ENCODE results near the gene C1orf74.

Gene C1orf74

DNA sequence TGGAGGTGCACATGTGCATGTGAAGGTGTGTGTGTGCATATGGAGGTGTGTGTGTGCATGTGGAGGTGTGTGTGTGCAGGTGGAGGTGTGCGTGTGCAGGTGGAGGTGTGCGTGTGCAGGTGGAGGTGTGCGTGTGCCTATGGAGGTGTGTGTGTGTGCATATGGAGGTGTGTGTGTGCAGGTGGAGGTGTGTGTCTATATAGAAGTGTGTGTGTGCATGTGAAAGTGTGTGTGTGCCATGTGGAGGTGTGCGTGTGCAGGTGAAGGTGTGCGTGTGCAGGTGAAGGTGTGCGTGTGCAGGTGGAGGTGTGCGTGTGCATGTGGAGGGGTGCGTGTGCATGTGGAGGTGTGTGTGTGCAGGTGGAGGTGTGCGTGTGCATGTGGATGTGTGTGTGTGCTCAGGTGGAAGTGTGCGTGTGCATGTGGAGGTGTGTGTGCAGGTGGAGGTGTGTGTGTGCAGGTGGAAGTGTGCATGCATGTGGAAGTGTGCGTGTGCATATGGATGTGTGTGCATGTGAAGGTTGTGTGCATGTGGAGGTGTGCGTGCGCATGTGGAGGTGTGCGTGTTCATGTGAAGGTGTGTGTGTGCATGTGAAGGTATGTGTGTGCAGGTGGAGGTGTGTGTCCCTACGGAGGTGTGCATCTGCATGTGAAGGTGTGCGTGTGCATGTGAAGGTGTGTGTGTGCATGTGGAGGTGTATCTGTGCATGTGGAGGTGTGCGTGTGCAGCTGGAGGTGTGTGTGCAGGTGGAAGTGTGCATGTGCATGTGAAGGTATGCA, 13.5 kb downstream of the C1orf74 start:
- no peak for DNase-seq (ENCODE audit: low read depth)

DNA sequence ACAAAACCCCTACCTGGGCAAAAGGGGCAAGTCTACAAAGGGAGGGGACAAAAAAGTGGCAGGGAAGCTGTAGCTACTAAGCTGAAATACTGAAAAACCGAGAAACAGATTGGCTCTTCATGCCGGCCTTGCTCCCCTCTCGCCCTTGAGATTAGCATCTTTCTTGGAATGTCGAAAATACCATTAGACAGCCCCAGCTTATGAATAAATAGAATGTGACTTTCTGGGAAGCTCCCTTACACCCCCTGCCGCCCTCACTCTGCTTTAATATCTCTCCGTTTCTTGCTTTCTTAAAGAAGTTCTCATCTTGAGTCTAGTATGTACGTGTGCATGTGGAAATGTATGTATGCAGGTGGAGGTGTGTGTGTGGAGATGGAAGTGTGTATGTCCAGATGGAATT, 14.4 kb downstream of the C1orf74 start:
- DNase-seq (ENCODE audit: low read depth), result no peak

DNA sequence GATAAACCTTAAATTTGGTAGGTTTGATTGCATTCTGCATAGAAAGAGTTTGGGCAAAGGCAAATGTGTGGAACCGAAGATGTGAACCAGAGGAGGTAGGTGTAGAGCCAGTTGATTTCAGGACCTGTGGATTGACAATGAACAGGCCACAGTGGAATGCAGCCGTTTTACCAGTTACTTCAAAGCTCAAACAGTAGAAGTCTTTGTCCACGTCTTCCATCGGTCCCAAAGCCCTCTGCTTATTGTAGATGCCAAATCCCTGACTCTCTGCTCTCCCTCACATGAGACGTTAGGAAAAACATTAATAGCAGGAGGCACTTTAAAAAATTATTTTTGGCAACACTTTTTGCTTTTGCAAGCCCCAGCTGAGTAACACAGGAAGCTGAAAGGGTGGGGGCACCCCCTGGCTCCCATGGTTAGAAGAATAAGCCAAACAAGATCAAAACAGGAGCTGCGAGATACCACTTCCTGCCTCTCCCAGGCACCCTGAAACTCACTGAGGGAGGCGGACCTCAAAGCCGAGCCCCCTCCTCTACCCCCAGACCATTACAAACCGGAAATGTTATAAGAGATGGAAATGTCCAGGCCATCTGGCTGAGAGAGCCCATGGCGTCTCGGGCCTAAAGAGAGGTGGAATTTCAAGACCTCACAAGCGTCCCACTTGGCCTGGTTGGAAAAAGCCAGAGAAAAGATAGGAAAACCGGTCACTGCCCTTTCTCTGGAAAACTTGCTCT, 15.0 kb downstream of the C1orf74 start:
- peak; percentile 65 for DNase-seq (ENCODE audit: low read depth)

DNA sequence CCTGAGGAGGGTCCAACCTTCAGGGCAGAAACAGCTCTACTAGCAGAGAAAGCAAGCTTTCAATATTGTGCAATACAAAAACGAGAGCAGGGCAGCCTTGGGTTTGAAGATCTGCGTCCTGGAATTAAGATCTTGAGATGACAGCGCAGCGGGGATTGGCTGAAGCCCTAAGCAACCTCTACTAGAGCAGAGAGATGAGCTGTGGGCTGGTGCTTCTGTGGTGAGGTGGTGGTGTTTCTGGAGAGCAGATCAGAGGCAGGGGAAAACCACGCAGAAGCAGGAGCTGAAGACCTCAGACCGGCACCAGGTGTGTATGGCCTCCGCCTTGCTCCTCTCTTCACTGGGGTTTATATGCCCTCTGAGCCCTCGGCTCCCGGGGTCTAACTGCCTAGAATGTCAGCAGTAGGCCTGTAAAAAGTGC, 16.0 kb downstream of the C1orf74 start:
- DNase-seq (ENCODE audit: low read depth), result peak; percentile 62

DNA sequence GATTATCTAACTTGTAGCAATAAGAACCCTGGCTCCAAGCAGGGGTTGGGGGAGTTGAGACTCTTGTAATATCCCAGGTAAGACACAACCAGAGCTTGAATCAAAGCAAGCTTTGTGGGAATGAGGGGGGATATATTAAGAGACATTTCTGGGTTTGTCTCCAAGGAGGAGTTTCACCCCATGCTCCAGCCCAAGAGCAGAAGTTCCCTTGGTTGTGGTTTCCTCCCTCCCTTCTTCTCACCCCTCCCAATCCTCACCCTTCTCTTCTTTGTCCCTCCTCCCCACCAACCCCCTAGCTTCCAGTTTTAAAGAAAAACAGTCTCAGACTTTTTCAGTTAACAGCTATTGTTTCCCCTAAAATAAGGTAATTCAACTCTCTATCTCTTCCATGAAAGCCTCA, 16.7 kb downstream of the C1orf74 start:
- no peak for DNase-seq (ENCODE audit: low read depth)

DNA sequence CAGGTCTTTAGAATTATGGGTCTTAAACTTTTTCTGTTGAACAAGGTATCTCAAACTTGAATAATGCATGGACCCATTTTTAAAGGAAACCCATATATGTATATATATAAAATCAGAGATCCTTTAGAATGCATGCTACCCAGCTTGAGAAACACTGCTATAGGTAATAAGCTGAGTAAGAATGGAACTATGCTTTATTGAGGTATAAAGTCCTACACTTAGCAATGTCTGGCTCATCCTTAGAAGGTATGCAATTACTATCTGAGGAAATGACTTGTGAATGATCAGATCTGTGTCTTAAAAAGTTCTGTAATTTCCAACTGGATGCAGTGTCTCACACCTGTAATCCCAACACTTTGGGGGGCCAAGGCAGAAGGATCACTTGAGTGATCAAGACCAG, 17.3 kb downstream of the C1orf74 start:
- DNase-seq (ENCODE audit: low read depth), result no peak

DNA sequence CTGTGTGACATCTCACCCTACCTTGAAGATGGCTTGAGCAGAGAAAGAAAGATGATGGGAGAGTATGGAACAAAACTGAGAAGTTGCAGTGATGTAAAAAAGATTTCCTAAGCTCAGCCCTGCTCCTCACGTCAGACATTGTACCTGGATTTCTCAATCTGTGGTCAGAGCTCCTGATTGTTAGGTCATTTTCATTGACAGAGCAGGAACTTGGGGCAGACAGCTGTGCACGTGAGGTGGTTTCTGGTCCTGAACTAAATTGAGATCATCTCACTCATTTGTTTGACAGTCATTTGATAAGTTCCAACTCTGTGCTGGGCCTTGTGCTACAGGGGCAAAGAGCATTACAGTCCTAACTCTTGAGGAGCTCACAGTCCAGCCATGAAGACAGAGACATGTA, 18.3 kb downstream of the C1orf74 start:
- DNase-seq (ENCODE audit: low read depth), result no peak

DNA sequence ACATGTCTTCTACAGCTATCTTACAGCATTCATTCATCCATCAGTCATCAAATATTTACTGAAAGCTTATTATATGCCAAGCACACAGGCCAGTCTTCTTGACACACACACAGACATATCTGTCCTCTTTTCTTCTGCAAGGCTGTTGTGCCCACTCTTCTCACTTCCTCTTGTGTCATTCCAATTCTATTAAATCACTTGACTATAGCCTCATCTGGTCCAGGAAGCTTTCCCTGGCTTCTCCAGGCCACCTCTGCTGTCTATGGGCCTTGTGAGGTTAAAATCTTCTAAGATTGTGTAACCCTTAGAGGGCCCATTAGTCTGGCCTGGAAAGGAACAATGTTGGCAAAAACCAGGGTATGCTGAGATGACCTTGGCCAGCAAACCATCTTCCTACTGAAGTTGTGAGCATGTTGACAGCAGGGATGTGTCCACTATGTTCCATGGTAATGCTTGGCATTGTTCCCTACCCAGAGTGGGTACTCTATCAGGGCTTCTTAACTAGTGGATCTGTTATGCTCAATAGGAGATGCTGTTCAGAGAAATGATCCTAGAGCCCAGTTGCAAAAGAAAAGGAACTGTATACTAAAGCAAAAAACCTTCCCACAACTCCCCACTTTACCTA, 23.2 kb downstream of the C1orf74 start:
- DNase-seq (ENCODE audit: low read depth), result no peak

DNA sequence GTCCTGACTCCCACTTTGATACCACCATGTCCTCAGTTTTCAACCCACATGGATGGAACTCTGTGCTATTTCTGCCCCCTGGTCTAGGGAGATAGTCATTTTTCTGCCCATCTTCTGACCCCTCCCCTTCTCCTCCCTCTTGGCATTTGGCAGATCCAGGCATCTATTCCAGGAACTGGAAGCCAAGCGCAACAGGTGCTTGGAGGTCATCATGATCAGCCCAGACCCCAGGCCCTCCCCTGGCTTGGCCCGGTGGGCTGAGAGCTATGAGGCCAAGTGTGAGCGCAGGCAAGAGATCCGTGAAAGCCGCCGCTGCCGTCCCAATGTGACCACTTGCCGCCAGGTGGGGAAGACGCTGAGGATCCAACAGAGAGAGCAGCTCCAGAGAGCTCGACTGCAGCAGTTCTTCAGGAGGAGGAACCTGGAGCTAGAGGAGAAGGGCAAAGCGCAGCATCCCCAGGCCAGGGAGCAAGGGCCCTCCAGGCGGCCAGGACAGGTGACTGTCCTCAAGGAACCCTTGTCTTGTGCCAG, 24.5 kb downstream of the C1orf74 start:
- no peak for DNase-seq (ENCODE audit: low read depth)

DNA sequence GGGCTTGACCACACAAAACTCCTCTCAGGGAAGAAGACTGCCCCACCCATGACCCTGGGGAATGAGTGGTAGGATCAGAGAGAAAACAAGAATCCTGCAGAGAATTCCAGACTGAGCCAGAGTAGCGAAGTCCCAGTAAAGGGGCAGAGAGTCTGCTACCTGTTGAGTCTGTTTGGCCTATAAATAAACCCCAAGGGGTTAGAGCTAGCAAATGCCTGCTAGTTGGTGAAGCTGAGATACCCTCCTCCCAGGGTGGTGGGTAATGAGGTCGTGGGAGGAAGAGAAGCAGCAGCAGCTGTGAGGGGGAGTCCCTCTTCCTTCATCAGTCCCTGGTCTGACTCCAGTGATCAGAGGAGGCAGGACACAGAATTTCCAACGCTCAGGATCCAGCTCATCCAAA, 26.0 kb downstream of the C1orf74 start:
- no peak for DNase-seq (ENCODE audit: low read depth)

DNA sequence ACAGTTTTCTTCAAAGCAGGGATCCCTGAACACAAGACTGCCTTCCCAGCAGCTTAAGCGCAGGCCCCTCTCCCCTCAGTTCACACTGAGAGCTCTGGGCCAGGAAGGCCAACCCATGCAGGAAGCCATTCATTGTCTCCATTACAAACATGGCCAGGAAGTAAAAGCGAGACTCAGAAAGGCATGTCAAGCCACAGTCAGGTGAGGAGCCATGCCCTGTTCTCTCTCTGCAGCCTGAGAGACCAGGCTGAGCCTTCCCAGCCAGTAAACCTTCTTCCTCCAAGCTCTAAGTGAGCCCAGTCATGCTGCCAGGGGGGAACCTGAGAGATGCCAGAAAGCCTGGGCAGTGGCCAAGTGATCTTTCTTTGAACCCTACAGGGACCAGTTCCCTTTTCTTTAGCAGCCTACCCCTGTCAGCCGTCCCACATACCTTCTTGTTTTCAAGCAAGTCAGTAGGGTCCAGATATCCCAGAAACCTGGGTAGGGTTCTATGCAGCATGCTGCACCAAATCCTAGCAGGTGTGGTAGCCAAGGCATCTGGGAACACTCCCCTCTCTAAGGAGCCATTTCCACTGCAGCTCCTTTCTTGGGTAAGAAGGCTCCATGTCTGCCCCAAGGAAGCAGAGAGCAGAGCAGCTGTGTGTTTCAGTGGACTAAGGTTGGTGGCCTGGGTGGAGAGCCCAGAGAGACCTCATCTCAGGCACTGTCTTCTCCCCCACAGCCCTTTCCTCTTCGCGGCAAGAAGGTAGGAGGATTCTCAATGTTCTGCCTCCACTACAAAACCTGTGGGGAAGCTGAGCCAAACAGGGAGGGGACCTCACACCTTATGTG, 27.5 kb downstream of the C1orf74 start:
- no peak for DNase-seq (ENCODE audit: low read depth)

DNA sequence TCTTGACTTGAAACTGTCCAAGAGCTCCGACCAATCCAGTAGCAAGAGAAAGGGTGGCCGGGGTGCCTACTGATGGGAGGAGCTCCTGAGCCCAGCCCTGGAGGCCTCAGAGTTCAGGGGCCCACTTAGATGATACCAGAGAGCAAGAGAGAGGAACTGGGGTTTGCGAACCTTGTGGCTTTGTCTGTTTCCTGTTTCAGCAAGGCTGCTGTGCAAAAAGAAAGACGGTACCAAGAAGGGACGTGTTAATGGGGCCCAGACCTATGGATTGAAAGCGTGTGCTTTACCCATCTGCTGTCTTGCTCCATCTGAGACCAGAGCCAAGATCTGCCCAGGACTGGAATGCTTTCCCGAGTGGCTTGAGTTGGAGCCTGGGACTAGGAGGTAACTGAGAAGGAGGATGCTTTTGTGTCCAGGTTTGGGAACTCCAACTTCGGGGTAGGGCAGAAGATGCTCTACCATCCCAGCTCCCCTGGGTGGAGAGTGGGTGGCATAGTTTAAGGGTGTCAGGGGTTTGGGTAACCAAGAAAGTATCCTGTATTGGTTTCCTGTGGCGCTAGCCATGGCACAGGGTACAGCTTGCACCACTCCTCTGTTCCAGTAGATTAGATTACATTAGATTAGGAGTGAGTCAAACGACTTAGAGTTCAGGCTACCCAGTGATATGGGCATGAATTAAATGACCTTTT, 28.3 kb downstream of the C1orf74 start, which contains the start of gene TRAF3IP3:
TRAF3IP3 (plus strand) TSS at position 128 of the 689 bp plus-strand sequence. CDS start 3,987 bp downstream, outside the sequence.
- DNase-seq (ENCODE audit: low read depth), result peak; percentile 54

DNA sequence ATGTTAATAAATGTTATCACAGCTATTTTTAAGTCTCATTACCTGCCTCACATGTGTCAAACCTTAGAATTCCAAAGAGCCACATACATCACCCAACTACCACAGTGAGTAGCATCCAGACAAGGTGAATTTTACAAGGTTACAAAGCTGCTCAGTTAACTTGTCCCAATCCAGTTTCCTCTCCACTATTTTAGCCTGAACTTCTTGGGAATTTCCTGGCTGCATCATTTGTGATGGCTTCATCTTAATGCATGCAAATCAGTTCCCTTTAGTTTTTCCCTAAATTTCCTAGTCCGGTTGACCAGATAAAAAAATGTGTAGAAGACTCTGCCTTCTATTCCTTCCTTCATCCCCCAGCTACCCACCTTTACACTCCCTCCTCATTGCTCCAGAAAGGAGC, 29.1 kb downstream of the C1orf74 start:
- DNase-seq (ENCODE audit: low read depth), result no peak

DNA sequence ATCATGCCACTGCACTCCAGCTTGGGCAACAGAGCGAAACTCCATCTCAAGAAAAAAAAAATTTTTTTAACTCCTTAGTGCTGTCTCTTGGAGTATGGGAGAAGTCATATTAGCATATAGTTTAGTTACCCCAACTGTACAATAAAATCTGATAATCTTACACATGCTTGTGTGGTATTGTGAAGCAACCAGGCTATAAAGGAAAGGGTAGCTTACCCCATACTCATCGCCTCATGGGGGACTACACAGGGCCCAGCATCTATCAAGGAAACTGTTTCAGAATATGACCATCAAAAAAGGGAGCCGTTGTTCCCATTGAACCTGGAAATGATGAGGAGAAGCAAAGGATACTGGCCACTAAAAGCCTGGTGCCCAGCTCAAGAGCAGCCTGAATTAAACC, 31.5 kb downstream of the C1orf74 start:
- DNase-seq (ENCODE audit: low read depth), result no peak

DNA sequence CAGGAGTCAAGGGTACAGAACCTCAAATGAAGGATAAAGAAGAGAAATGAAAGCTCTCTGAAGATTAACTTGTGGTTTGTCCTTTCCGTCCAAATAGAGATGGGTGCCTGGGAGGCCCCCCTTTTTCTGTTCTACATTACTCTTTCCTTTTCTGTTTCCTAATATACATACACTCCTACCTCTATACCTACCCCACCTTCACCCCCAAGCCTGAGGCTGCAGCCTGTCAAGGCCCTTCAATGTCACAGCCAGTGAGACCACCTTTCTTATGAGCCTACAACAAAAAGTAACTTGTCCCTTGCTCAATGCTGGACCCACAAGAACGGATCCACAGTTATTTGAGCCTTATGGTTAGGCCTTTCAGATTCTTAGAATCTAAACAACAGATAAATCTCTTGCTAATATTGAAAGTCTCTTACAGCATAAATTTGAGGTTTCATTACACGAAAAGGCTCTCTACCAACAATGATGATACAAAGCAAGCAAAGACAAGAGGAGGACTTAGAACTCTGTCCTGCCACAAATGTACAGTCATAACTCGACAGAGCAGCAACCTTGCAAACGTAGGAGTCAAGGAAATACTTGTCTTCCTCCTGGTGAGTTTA, 32.6 kb downstream of the C1orf74 start:
- DNase-seq (ENCODE audit: low read depth), result no peak

DNA sequence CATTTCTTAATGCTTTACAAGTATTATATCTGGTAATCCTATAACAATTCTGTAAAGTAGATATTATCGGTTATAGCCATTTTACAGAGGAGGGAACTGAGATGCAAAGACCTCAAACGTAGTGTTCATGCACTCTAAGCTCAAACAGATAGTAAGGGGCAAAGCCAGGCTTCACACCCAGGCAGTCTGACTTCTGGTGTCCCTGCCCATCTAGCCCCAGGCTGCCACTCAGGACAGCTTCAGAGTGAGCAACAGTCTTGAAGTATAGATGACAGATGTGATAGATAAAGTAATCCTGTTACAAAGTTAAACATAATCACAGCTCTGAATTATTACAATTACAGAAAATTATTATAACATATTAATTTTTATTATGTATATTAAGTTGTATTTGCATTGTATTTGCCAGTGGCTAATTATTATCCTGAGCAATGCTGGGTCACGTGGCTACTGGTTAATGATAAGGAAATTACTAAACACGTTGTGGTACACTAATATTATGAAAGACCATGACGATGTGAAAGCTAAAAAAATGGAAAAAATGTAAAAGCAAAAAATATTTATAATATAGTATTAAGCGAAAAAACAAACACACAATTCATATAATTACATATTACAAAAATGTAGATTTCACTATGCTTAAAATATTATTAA, 34.6 kb downstream of the C1orf74 start:
- no peak for DNase-seq (ENCODE audit: low read depth)

DNA sequence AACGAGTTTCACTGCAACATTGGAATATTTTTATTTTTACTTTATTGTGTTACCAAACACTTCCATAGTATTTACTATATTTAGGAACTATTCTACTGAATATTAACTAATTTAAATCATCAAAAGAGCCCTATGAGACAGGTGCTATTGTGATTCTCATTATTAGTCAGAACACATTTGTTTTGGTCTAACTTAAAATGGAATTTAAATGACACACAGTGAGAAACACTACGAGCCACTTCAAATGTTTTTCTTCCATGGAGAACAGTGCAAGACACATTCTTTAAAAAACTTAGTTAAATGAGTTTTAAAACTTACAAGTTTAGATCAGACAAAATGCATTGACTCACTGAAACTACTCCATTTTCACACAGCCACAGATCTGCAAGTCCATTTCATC, 35.2 kb downstream of the C1orf74 start:
- DNase-seq (ENCODE audit: low read depth), result no peak

DNA sequence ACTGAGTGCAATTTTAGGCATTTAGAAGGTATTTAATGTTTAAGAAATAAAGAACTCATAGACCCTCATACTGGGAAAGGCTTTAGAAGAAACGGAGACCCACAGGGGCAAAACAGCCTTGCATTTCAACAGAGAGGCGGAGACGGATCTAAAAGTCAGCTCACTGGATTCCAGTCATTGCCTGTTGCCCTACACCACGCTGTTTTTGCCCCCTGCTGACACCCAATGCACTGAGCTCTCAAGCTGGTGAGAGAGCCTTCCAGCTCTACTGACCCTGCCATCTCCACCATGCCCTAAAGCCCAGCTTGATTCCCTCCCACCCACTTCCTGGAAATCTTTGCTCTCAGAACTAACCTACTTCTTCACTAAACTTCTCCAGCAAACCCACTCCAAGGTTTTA, 35.7 kb downstream of the C1orf74 start:
- no peak for DNase-seq (ENCODE audit: low read depth)

DNA sequence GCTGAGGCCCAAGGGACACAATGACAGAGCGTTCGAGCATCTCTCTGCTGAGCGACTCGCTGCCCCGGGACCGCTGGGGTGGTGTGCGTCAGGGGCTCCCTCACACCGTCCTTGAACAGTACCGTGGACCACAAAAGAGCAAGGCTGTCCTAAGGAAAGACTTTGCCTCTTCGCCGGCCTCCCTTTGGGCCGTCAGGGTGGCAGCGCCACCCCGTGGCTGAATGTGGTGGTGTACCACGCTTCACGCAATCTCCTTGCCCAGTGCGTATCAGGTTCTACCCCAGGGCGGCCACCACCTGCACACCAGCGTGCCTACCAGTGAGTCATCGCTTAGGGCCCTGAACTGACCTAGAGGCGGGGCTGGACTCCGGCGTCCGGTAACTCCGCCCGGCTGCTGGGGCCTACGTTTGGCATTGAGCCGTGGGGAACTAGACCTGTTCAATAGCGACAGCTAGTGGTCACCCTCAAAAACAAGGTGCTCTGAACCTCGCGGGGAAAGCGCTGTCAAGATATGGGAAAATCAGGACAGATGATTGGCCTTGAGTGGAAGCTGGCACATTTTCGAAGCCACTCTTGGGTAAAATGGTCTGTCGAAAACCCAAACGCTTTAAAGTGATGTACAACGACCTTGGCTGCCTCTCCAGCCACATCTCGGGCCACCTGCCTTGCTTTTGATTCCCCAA, 36.6 kb downstream of the C1orf74 start:
- DNase-seq (ENCODE audit: low read depth), result peak; percentile 79
